SK-N-SH (cell line): ENCODE results near the gene POU3F1.

Source experiments
- FOXM1 ChIP-seq: IDR thresholded peaks from 2 replicates; pipeline ENCODE4 v1.4.0; 2012; ENCODE audit warnings: low read depth, mild to moderate bottlenecking
- GABPA ChIP-seq: IDR thresholded peaks from 2 replicates; pipeline ENCODE4 v1.4.0; 2012; ENCODE audit warnings: low read depth, mild to moderate bottlenecking
- POLR2AphosphoS5 ChIP-seq: IDR thresholded peaks from 2 replicates; pipeline ENCODE4 v1.6.1; 2012; ENCODE audit warnings: low read depth, low read length
- SIN3A ChIP-seq: IDR thresholded peaks from 2 replicates; pipeline ENCODE4 v1.6.1; 2012; ENCODE audit warnings: low read depth, mild to moderate bottlenecking, low read length, moderate library complexity, borderline replicate concordance
- TAF1 ChIP-seq: IDR thresholded peaks from 2 replicates; pipeline ENCODE4 v1.6.1; 2012; ENCODE audit warnings: low read depth, mild to moderate bottlenecking, low read length, moderate library complexity, borderline replicate concordance
- YY1 ChIP-seq: IDR thresholded peaks from 2 replicates; pipeline ENCODE4 v1.4.0; 2012; ENCODE audit warnings: low read depth, mild to moderate bottlenecking
- TF ChIP-seq, protein P1 (sequence below): fragments of 200-600 bp; sonication (generic); IDR thresholded peaks from 2 replicates; pipeline ENCODE4 v1.6.1; 2017; ENCODE audit warnings: antibody characterized with exemption, mild to moderate bottlenecking, moderate library complexity
- TF ChIP-seq, protein P2 (sequence below): fragments of 150-350 bp; IDR thresholded peaks from 2 replicates; pipeline ENCODE4 v1.6.1; 2017; ENCODE audit warnings: antibody characterized with exemption, low read length, low read depth, borderline replicate concordance
- TF ChIP-seq, protein P3 (sequence below): IDR thresholded peaks from 2 replicates; pipeline ENCODE4 v1.6.1; 2012; ENCODE audit warnings: mild to moderate bottlenecking, low read depth, low read length, moderate library complexity
- TF ChIP-seq, protein P4 (sequence below): IDR thresholded peaks from 2 replicates; pipeline ENCODE4 v1.4.0; 2012; ENCODE audit warnings: low read depth

DNA sequence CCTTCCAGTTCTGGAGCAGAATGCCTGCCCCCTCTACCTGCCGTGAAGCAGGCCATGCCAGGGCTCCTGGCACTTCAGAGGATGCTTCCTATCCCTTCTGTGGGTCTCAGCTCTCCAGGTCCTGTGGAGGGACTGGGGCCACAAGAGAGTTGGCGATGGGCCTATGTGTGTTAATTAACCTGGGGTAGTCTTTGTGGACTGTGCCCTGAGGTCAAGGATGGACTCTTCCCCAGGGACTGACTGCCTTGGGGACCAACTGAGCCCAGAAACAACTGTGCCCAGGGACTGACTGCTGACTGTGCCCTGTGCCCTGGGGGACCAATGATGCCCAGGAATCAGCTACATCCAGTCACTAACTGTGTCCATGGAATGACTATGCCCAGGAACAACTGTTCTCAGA, 37.5 kb upstream of the POU3F1 start:
- TF ChIP-seq, protein P1, sequence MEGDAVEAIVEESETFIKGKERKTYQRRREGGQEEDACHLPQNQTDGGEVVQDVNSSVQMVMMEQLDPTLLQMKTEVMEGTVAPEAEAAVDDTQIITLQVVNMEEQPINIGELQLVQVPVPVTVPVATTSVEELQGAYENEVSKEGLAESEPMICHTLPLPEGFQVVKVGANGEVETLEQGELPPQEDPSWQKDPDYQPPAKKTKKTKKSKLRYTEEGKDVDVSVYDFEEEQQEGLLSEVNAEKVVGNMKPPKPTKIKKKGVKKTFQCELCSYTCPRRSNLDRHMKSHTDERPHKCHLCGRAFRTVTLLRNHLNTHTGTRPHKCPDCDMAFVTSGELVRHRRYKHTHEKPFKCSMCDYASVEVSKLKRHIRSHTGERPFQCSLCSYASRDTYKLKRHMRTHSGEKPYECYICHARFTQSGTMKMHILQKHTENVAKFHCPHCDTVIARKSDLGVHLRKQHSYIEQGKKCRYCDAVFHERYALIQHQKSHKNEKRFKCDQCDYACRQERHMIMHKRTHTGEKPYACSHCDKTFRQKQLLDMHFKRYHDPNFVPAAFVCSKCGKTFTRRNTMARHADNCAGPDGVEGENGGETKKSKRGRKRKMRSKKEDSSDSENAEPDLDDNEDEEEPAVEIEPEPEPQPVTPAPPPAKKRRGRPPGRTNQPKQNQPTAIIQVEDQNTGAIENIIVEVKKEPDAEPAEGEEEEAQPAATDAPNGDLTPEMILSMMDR = no peak
- TF ChIP-seq SIN3A (no peak), YY1 (no peak), TAF1 (no peak), FOXM1 (no peak), POLR2AphosphoS5 (no peak), GABPA (no peak)
- TF ChIP-seq, protein P2, sequence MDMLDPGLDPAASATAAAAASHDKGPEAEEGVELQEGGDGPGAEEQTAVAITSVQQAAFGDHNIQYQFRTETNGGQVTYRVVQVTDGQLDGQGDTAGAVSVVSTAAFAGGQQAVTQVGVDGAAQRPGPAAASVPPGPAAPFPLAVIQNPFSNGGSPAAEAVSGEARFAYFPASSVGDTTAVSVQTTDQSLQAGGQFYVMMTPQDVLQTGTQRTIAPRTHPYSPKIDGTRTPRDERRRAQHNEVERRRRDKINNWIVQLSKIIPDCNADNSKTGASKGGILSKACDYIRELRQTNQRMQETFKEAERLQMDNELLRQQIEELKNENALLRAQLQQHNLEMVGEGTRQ = no peak
- TF ChIP-seq, protein P3, sequence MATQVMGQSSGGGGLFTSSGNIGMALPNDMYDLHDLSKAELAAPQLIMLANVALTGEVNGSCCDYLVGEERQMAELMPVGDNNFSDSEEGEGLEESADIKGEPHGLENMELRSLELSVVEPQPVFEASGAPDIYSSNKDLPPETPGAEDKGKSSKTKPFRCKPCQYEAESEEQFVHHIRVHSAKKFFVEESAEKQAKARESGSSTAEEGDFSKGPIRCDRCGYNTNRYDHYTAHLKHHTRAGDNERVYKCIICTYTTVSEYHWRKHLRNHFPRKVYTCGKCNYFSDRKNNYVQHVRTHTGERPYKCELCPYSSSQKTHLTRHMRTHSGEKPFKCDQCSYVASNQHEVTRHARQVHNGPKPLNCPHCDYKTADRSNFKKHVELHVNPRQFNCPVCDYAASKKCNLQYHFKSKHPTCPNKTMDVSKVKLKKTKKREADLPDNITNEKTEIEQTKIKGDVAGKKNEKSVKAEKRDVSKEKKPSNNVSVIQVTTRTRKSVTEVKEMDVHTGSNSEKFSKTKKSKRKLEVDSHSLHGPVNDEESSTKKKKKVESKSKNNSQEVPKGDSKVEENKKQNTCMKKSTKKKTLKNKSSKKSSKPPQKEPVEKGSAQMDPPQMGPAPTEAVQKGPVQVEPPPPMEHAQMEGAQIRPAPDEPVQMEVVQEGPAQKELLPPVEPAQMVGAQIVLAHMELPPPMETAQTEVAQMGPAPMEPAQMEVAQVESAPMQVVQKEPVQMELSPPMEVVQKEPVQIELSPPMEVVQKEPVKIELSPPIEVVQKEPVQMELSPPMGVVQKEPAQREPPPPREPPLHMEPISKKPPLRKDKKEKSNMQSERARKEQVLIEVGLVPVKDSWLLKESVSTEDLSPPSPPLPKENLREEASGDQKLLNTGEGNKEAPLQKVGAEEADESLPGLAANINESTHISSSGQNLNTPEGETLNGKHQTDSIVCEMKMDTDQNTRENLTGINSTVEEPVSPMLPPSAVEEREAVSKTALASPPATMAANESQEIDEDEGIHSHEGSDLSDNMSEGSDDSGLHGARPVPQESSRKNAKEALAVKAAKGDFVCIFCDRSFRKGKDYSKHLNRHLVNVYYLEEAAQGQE = no peak
- TF ChIP-seq, protein P4, sequence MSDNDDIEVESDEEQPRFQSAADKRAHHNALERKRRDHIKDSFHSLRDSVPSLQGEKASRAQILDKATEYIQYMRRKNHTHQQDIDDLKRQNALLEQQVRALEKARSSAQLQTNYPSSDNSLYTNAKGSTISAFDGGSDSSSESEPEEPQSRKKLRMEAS = no peak
